Right atrium auricular region (tissue), 2 donors: ENCODE results near the gene AFMID. TPM values are rescaled to one million over a fixed set of nuclear protein-coding genes. Genes with fewer than 3 reads are reported as not detected.
"Not testable (repeated sequence)": the region's sequence is repeated elsewhere in the genome, so short reads cannot be mapped to it uniquely, and the experiment has no call there.

Experiments
- DNase-seq: peaks from one replicate; pipeline ENCODE4 v3.0.0-alpha.2; 2019; ENCODE audit warnings: low spot score
- H3K27ac ChIP-seq, 2 donors: fragments of 200-600 bp; sonication (generic); 1 replicate in 1 of 2; 2 replicates in 1 of 2; pipeline ENCODE4 v1.5.1; 2016 to 2019
- H3K27me3 ChIP-seq, 2 donors: fragments of 200-600 bp; sonication (generic); one replicate each; pipeline versions ENCODE4 v1.5.1 to v1.6.0; 2017 to 2019
- H3K36me3 ChIP-seq: fragments of 200-600 bp; sonication (generic); one replicate; pipeline ENCODE4 v1.5.1; 2016
- H3K4me1 ChIP-seq, 2 donors: fragments of 200-600 bp; sonication (generic); one replicate each; pipeline versions ENCODE4 v1.5.1 to v1.6.0; 2017 to 2019
- H3K4me3 ChIP-seq, 2 donors: fragments of 200-600 bp; sonication (generic); 1 replicate in 1 of 2; 2 replicates in 1 of 2; pipeline ENCODE4 v1.5.1; 2017 to 2019; ENCODE audit warnings: mild to moderate bottlenecking in 1 of 2, moderate library complexity in 1 of 2
- H3K9me3 ChIP-seq, 2 donors: fragments of 200-600 bp; sonication (generic); one replicate each; pipeline ENCODE4 v1.5.1; 2019
- total RNA-seq, 2 donors: library from RNA; depleted of rRNA; stranded (reverse); fragments of >200 nt; gene quantifications; one replicate each; pipeline ENCODE4 v1.1.0, GENCODE V29; 2016
- TF ChIP-seq, protein P1 (sequence below), 2 donors: fragments of 200-600 bp; sonication (generic); IDR thresholded peaks; one replicate each; pipeline ENCODE4 v1.5.1; 2019; ENCODE audit warnings: antibody characterized with exemption in 2 of 2

AFMID gene
- total RNA-seq, 2 donors from 2014 or later = 28.6 to 35.3 TPM

DNA sequence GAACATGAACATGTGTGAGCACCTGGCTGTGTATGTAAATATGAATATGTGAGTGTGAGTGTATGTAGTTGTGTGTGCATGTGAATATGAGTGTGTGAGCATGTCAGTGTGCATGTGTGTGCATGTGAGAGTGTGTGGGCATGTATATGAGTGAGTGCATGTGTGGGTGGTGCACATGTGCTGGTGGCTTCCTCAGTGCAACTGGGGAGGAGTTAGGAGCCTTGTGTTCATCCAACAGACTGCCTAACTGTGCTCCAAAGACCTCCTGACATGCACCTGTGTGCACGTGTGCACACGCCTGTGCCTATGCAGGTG, 45.7 kb downstream of the AFMID start:
- H3K27ac ChIP-seq = no peak overlapping the region
- H3K4me3 ChIP-seq = no peak overlapping the region
- TF ChIP-seq, protein P1, sequence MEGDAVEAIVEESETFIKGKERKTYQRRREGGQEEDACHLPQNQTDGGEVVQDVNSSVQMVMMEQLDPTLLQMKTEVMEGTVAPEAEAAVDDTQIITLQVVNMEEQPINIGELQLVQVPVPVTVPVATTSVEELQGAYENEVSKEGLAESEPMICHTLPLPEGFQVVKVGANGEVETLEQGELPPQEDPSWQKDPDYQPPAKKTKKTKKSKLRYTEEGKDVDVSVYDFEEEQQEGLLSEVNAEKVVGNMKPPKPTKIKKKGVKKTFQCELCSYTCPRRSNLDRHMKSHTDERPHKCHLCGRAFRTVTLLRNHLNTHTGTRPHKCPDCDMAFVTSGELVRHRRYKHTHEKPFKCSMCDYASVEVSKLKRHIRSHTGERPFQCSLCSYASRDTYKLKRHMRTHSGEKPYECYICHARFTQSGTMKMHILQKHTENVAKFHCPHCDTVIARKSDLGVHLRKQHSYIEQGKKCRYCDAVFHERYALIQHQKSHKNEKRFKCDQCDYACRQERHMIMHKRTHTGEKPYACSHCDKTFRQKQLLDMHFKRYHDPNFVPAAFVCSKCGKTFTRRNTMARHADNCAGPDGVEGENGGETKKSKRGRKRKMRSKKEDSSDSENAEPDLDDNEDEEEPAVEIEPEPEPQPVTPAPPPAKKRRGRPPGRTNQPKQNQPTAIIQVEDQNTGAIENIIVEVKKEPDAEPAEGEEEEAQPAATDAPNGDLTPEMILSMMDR (IDR thresholded peaks at IDR 0.05) = no peak
- no peaks in the 10 kb centered on the region for H3K36me3 ChIP-seq
- H3K4me1 ChIP-seq = peaks cover 0 to 3% of the 10 kb centered on the region in 2 donors
- no peaks in the 10 kb centered on the region for H3K9me3 ChIP-seq
- H3K27me3 ChIP-seq = peaks cover 0 to 14% of the 10 kb centered on the region in 2 donors
- no peak for DNase-seq

DNA sequence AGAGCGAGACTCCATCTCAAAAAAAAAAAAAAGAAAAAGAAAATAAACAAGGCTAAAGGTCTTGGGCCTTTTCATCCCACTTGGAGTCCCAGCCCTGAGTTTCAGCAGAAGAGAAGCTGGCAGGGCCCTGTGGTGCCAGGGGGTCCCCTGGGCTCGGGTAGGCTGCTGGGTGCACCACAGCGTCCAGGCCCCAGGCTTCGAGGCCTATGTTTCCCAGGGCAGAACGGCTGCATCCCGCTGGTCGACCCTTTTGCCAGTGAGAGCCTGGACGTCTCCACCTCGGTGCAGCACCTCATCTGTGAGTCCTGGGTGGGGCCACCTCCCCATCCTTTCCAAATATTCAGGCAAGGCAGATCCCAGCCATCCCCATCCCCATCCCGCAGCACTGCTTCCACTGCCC, 46.5 kb downstream of the AFMID start:
- H3K4me3 ChIP-seq = no peak overlapping the region
- H3K9me3 ChIP-seq = no peaks in the 10 kb centered on the region
- no peaks in the 10 kb centered on the region for H3K36me3 ChIP-seq
- TF ChIP-seq, protein P1 (IDR thresholded peaks at IDR 0.05) = no peak
- peaks cover 0 to 14% of the 10 kb centered on the region in 2 donors for H3K27me3 ChIP-seq
- peaks cover 0 to 3% of the 10 kb centered on the region in 2 donors for H3K4me1 ChIP-seq
- DNase-seq = no peak
- H3K27ac ChIP-seq = no peak overlapping the region

DNA sequence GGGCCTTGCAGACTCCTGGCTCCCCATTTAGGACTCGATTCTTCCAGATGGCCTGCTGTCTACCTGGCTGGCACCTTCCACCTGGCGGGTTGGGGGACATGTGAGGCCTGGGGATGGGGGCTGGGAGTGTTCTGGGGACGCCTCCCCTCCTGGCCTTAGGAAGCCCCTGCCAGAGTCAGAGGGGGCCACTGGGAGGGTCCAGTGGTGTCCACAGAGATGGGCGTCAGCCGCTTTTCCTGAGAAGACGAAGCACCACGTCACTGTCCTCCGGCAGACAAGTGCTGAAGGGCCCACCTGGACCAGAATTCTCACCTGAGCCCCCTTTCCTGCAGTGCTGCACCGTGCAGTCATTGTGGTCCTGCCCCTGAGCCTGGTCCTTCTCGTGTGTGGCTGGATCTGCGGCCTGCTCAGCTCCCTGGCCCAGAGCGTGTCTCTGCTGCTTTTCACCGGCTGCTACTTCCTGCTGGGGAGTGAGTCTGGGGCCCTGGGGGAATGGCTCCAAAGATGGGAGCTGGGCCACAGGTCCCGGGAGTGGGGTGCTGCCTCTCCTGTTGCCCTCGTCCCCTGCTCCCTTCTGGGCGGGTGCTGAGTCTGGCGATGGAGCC, 47.2 kb downstream of the AFMID start:
- H3K27ac ChIP-seq = no peak overlapping the region
- TF ChIP-seq, protein P1 (IDR thresholded peaks at IDR 0.05) = no peak
- DNase-seq = no peak

DNA sequence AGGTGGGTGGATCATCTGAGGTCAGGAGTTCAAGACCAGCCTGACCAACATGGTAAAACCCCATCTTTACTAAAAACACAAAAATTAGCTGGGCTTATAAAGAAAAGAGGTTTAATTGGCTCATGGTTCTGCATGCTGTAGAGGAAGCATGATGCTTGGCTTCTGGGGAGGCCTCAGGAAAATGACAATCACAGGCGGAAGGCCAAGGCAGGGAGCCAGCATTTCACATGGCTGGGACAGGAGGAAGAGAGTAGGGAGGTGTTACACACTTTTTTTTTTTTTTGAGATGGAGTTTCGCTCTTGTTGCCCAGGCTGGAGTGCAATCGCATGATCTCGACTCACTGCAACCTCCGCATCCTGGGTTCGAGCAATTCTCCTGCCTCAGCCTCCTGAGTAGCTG, 47.9 kb downstream of the AFMID start:
- H3K27me3 ChIP-seq = peaks cover 0 to 14% of the 10 kb centered on the region in 2 donors
- DNase-seq, H3K9me3 ChIP-seq, H3K27ac ChIP-seq, H3K4me1 ChIP-seq, H3K4me3 ChIP-seq, H3K36me3 ChIP-seq: not testable (repeated sequence)

More for the DNA sequence above, 47.2 kb downstream of the AFMID start:
- peaks cover 0 to 3% of the 10 kb centered on the region in 2 donors for H3K4me1 ChIP-seq
- H3K36me3 ChIP-seq = no peaks in the 10 kb centered on the region
- H3K27me3 ChIP-seq = peaks cover 0 to 14% of the 10 kb centered on the region in 2 donors
- H3K9me3 ChIP-seq = no peaks in the 10 kb centered on the region
- H3K4me3 ChIP-seq = no peak overlapping the region

DNA sequence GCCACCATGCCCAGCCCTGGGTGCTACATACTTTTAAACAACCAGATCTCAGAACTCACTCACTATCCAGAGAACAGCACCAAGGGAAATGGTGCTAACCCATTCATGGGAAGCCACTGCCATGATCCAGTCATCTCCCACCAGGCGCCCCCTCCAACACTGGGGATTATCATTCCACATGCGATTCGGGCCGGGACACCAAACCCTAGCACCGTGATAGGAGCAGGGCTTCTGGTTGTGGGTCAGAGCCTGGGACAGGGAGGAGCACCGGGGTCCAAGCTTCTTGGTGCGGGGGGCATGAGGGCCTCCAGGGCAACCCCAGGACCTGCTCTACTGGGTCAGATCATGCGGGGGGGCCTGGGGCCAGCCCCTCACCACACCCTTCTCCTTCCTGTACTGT, 48.7 kb downstream of the AFMID start:
- TF ChIP-seq, protein P1 (IDR thresholded peaks at IDR 0.05) = no peak
- Histone ChIP-seq H3K27ac (no peak overlapping the region), H3K4me3 (no peak overlapping the region), H3K9me3 (no peaks in the 10 kb centered on the region), H3K27me3 (peaks cover 0 to 14% of the 10 kb centered on the region in 2 donors), H3K36me3 (no peaks in the 10 kb centered on the region), H3K4me1 (peaks cover 0 to 3% of the 10 kb centered on the region in 2 donors)
- DNase-seq = no peak

DNA sequence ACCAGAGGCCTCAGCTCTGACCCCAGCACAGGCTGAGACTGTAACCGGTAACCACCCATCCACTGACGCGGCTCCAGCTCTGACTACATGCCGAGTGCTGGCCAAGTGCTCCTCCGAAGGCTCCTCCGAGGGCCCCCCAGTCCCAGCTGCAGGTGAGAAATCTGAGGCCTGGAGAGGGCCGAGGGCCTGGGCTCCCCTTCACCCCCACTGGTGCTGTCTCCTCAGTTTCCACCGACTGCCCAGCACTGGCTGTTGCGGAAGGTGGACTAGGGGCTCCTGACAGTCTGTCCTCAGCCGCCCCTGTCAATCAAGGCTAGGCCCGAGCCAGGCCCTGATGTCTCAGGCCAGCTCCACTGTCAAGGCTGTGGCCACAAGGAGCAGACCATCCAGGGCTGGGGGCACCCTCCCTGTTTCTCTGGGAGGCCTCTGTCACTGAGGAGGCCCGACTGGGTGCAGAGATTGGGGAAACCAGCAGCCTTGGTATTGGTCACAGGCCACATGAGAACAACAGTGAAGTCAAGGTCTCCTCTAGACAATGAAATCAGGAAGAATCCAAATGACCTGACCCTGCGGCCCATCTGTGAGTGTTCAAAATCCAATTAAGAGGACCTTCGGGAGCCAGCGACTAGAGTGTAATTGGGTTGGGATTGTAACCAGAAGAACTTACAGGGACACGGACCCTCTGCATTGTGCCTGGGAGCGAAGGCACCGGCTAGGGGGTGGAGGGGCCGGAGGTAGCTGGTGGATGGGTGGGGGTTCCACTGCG, 49.4 kb downstream of the AFMID start:
- Histone ChIP-seq H3K27ac (no peak overlapping the region), H3K4me3 (no peak overlapping the region), H3K4me1 (peaks cover 0 to 1% of the 10 kb centered on the region in 2 donors), H3K36me3 (no peaks in the 10 kb centered on the region), H3K9me3 (no peaks in the 10 kb centered on the region), H3K27me3 (peaks cover 0 to 9% of the 10 kb centered on the region in 2 donors)
- TF ChIP-seq, protein P1 (IDR thresholded peaks at IDR 0.05) = no peak
- no peak for DNase-seq
